HG03045 (cell line): Measurements from ENCODE around the gene VWA8.
"Not testable (repeated sequence)": the region's sequence is repeated elsewhere in the genome, so short reads cannot be mapped to it uniquely, and the experiment has no call there.

Source experiments
- ATAC-seq: cut with Tn5 transposase; IDR thresholded peaks from one replicate; pipeline ENCODE4 v1.9.1; 2021; ENCODE audit warnings: mild to moderate bottlenecking, moderate library complexity; ENCODE audit not compliant: unreplicated experiment

The VWA8 gene

GRCh38 chr13:41622432-41623429, 338.2 kb downstream of the VWA8 start:
- ATAC-seq: no peak

GRCh38 chr13:41621716-41622431, 339.0 kb downstream of the VWA8 start:
- ATAC-seq: no peak

- not testable (repeated sequence) for ATAC-seq
Observed at GRCh38 chr13:41617633-41618032, 343.3 kb downstream of the VWA8 start.

- ATAC-seq: no peak
Observed at GRCh38 chr13:41616151-41616550, 344.8 kb downstream of the VWA8 start.

GRCh38 chr13:41615528-41615855, 345.4 kb downstream of the VWA8 start:
- ATAC-seq: no peak

- ATAC-seq: no peak
Observed at GRCh38 chr13:41614671-41615527, 346.0 kb downstream of the VWA8 start.

GRCh38 chr13:41613984-41614661, 346.8 kb downstream of the VWA8 start:
- ATAC-seq: no peak

- ATAC-seq: no peak
Observed at GRCh38 chr13:41613471-41613870, 347.4 kb downstream of the VWA8 start.

GRCh38 chr13:41611385-41611784, 349.5 kb downstream of the VWA8 start:
- ATAC-seq: no peak

GRCh38 chr13:41610404-41610803, 350.5 kb downstream of the VWA8 start:
- ATAC-seq: no peak

GRCh38 chr13:41609828-41610227, 351.1 kb downstream of the VWA8 start:
- no peak for ATAC-seq

- no peak for ATAC-seq
Observed at GRCh38 chr13:41608839-41609177, 352.1 kb downstream of the VWA8 start.

GRCh38 chr13:41608111-41608838, 352.6 kb downstream of the VWA8 start:
- no peak for ATAC-seq

GRCh38 chr13:41606646-41607045, 354.3 kb downstream of the VWA8 start:
- ATAC-seq: no peak

GRCh38 chr13:41605319-41606285, 355.3 kb downstream of the VWA8 start:
- ATAC-seq: no peak

GRCh38 chr13:41603917-41604316, 357.0 kb downstream of the VWA8 start:
- no peak for ATAC-seq

- no peak for ATAC-seq
Observed at GRCh38 chr13:41601718-41602445, 359.0 kb downstream of the VWA8 start.

- no peak for ATAC-seq
Observed at GRCh38 chr13:41599619-41600018, 361.3 kb downstream of the VWA8 start.
